K562 (cell line): Measurements from ENCODE around the gene NR2F2. TPM values are rescaled to one million over a fixed set of nuclear protein-coding genes. Genes with fewer than 3 reads are reported as not detected.
A peak's percentile ranks its signal among the peaks of the same experiment; 100 is the strongest.

Experiments used
- ATAC-seq: fragments of 200-7000 bp; cut with Tn5 transposase; 3 replicates; pipeline ENCODE4 v1.9.1; 2020; ENCODE audit warnings: moderate library complexity
- BruUV-seq: library from RNA; stranded (reverse); fragments of 400-500 nt; replicated peaks from 2 replicates; lab custom pipeline; 2021; lab: Mats Ljungman, UMichigan
- CTCF ChIA-PET: fragments of 300-600 bp; formaldehyde crosslinking; extraction: SDS; loops from one replicate; lab custom pipeline; 2021; ENCODE audit warnings: low intra/inter-chr PET ratio; lab: Yijun Ruan, JAX
- POLR2A ChIA-PET: fragments of 300-600, 350-650 bp; sonication (Branson Sonifier 250); formaldehyde crosslinking; extraction: SDS; loops from one replicate; lab custom pipeline; 2021; ENCODE audit warnings: antibody characterized with exemption, inconsistent platforms; lab: Yijun Ruan, JAX
- DNase-seq, 4 experiments: peaks; one replicate each; pipeline versions ENCODE4 v3.0.0 to v3.0.0-alpha.2; 2011 to 2018; ENCODE audit warnings: low spot score in 3 of 4, mixed read lengths in 3 of 4; ENCODE audit errors: extremely low read depth in 1 of 4
- FAIRE-seq: peaks from 2 replicates; lab custom pipeline; 2011; peaks lifted over from hg19 to GRCh38; lab: Jason Lieb, UNC
- H2AFZ ChIP-seq: 2 replicates; pipeline ENCODE4 v1.6.0; 2011; ENCODE audit warnings: low read depth, low read length, control low read depth, inconsistent platforms
- H3K27ac ChIP-seq: fragments of 200-600 bp; 3 replicates; pipeline ENCODE4 v1.8.0; 2011; ENCODE audit warnings: low read depth, mild to moderate bottlenecking, control low read depth, inconsistent platforms, low read length, moderate library complexity, mixed read lengths; ENCODE audit errors: extremely low read depth
- H3K27me3 ChIP-seq, 2 experiments: fragments of 300-600 bp in 1 of 2; 2 replicates in 1 of 2; 3 replicates in 1 of 2; pipeline versions ENCODE4 v1.6.0 to v1.8.0; 2011; ENCODE audit warnings: inconsistent platforms in 2 of 2, low read length in 2 of 2, mild to moderate bottlenecking in 1 of 2, mixed read lengths in 1 of 2, moderate library complexity in 1 of 2; ENCODE audit not compliant: control insufficient read depth in 2 of 2, insufficient read depth in 2 of 2
- H3K36me3 ChIP-seq: fragments of 300-600 bp; 3 replicates; pipeline ENCODE4 v1.8.0; 2011; ENCODE audit warnings: mild to moderate bottlenecking, low read length, inconsistent platforms; ENCODE audit not compliant: control insufficient read depth, insufficient read depth
- H3K4me1 ChIP-seq, 2 experiments: fragments of 200-600 bp in 1 of 2; replicated peaks in 1 of 2; 2 replicates in 1 of 2; 3 replicates in 1 of 2; pipeline versions ENCODE4 v1.5.1 to v1.8.0; 2011; ENCODE audit warnings: inconsistent platforms in 2 of 2, low read length in 2 of 2, mild to moderate bottlenecking in 1 of 2, mixed read lengths in 1 of 2, moderate library complexity in 1 of 2; ENCODE audit not compliant: control insufficient read depth in 2 of 2, insufficient read depth in 2 of 2
- H3K4me2 ChIP-seq: 2 replicates; pipeline ENCODE4 v1.6.1; 2011; ENCODE audit warnings: low read length, control low read depth, inconsistent platforms, mixed read lengths; ENCODE audit not compliant: insufficient read depth
- H3K4me3 ChIP-seq: fragments of 200-600 bp; sonication (generic), shearing (Covaris generic); 2 replicates; pipeline ENCODE4 v1.5.1; 2016; ENCODE audit warnings: control low read depth, inconsistent platforms
- H3K79me2 ChIP-seq: fragments of 200-600 bp; 3 replicates; pipeline ENCODE4 v1.8.0; 2011; ENCODE audit warnings: low read length, inconsistent platforms; ENCODE audit not compliant: control insufficient read depth, insufficient read depth
- H3K9ac ChIP-seq, 2 experiments: 2 replicates each; pipeline versions ENCODE4 v1.6.0 to v1.6.1; 2011; ENCODE audit warnings: low read depth in 2 of 2, low read length in 2 of 2, control low read depth in 1 of 2, inconsistent platforms in 1 of 2, mild to moderate bottlenecking in 1 of 2, mixed read lengths in 1 of 2; ENCODE audit not compliant: insufficient read depth in 1 of 2
- H3K9me1 ChIP-seq: one replicate; pipeline ENCODE4 v1.6.0; 2011; ENCODE audit warnings: inconsistent platforms, mild to moderate bottlenecking, low read length, moderate library complexity; ENCODE audit not compliant: control insufficient read depth, insufficient read depth
- H3K9me3 ChIP-seq: replicated peaks from 2 replicates; pipeline ENCODE4 v1.5.1; 2011; ENCODE audit warnings: low read depth, low read length, inconsistent platforms; ENCODE audit not compliant: control insufficient read depth, insufficient read depth
- H4K20me1 ChIP-seq: replicated peaks from 2 replicates; pipeline ENCODE4 v1.6.1; 2011; ENCODE audit warnings: low read length, inconsistent platforms, mixed read lengths; ENCODE audit not compliant: control insufficient read depth, insufficient read depth
- ARID4B ChIP-seq: sonication (generic); formaldehyde crosslinking; IDR thresholded peaks from 2 replicates; pipeline ENCODE4 v1.8.0; 2022; ENCODE audit warnings: mild to moderate bottlenecking, missing genetic modification reagents
- CREB3 ChIP-seq: fragments of 450-650 bp; conservative IDR thresholded peaks from 2 replicates; pipeline ENCODE4 v1.6.1; 2016; ENCODE audit warnings: missing genetic modification characterization, low read depth, mild to moderate bottlenecking, missing compliant biosample characterization, moderate library complexity
- MYBL2 ChIP-seq, 2 experiments: fragments of 450-650 bp in 1 of 2; sonication (generic) in 1 of 2; formaldehyde crosslinking in 1 of 2; IDR thresholded peaks; 2 replicates each; pipeline versions ENCODE4 v1.6.1 to v1.8.1; 2017 to 2022; ENCODE audit warnings: borderline replicate concordance in 1 of 2, inconsistent platforms in 1 of 2, low read depth in 1 of 2, mild to moderate bottlenecking in 1 of 2, missing genetic modification reagents in 1 of 2, moderate library complexity in 1 of 2
- RBBP5 ChIP-seq: fragments of 200-600 bp; sonication (generic); IDR thresholded peaks from 2 replicates; pipeline ENCODE4 v1.6.1; 2012; ENCODE audit warnings: borderline replicate concordance, mild to moderate bottlenecking, low read length, control low read depth, inconsistent platforms; ENCODE audit not compliant: insufficient read depth, poor library complexity, severe bottlenecking
- SIN3A ChIP-seq, 2 experiments: fragments of 150-350 bp in 1 of 2; IDR thresholded peaks; 2 replicates each; pipeline ENCODE4 v1.6.1; 2011 to 2016; ENCODE audit warnings: borderline replicate concordance in 2 of 2, low read depth in 2 of 2, low read length in 2 of 2, mild to moderate bottlenecking in 2 of 2, moderate library complexity in 2 of 2; ENCODE audit not compliant: control insufficient read depth in 1 of 2
- SIX5 ChIP-seq, 2 experiments: IDR thresholded peaks; 2 replicates each; pipeline ENCODE4 v1.6.1; 2011; ENCODE audit warnings: low read length in 2 of 2, borderline replicate concordance in 1 of 2, low read depth in 1 of 2, mild to moderate bottlenecking in 1 of 2, moderate library complexity in 1 of 2; ENCODE audit not compliant: insufficient read depth in 1 of 2
- SMARCB1 ChIP-seq: IDR thresholded peaks from 2 replicates; pipeline ENCODE4 v1.6.1; 2011; ENCODE audit warnings: improper control_type of control experiment, low read depth; ENCODE audit not compliant: insufficient read length
- ZNF23 ChIP-seq: fragments of 250-450 bp; sonication (Bioruptor Pico); IDR thresholded peaks from 2 replicates; pipeline ENCODE4 v1.4.0; 2020; ENCODE audit warnings: mild to moderate bottlenecking
- ZNF232 ChIP-seq: sonication (generic); formaldehyde crosslinking; IDR thresholded peaks from 2 replicates; pipeline ENCODE4 v1.8.0; 2022; ENCODE audit warnings: mild to moderate bottlenecking, missing genetic modification reagents
- ZNF583 ChIP-seq: fragments of 250-450 bp; sonication (Bioruptor Pico); IDR thresholded peaks from 2 replicates; pipeline ENCODE4 v1.4.0; 2020
- ZNF586 ChIP-seq: fragments of 450-650 bp; formaldehyde crosslinking; conservative IDR thresholded peaks from 2 replicates; pipeline ENCODE4 v1.4.0; 2020; ENCODE audit warnings: mild to moderate bottlenecking, moderate library complexity
- WGBS: fragments of 100-300 bp; shearing (Covaris generic); methylation state at CpG from one replicate; pipeline ENCODE4 v1.1.6; 2016; ENCODE audit warnings: low coverage, mixed read lengths; ENCODE audit not compliant: insufficient coverage; ENCODE audit errors: missing lambda C conversion rate; 5-methylcytosine and 5-hydroxymethylcytosine counted together
- in situ Hi-C: fragments of 300-500 bp; cut with MboI; formaldehyde crosslinking; loops from 4 replicates; pipeline ENCODE4 v1.15.0; 2018; ENCODE audit warnings: inconsistent platforms, mixed read lengths
- intact Hi-C: fragments of 100-400 bp; cut with micrococcal nuclease; formaldehyde crosslinking; loops from 2 replicates; pipeline ENCODE4 v1.14.2; 2022
- polyA plus RNA-seq, 8 experiments: library from polyadenylated mRNA; depleted of rRNA in 4 of 8; stranded (reverse) in 5 of 8; unstranded in 3 of 8; fragments of >200 nt; fragmentation: Nextera tagmentation in 2 of 8; fragmentation: Illumina TruSeq in 1 of 8; extraction: Ambion mirVana in 2 of 8; extraction: Trizol in 1 of 8; gene quantifications; 2 replicates each; pipeline versions ENCODE4 v1.2.1 to v1.2.3, GENCODE V29; 2011 to 2014; ENCODE audit warnings: inconsistent platforms in 1 of 8, missing spikeins in 1 of 8
- total RNA-seq, 7 experiments: library from RNA; depleted of rRNA in 6 of 7; stranded (reverse); fragments of >200 nt in 6 of 7; fragmentation: Illumina TruSeq in 2 of 7; extraction: Trizol in 2 of 7; gene quantifications; 2 replicates each; pipeline versions ENCODE4 v1.2.1 to v1.2.3, GENCODE V29; 2011 to 2021; ENCODE audit warnings: low replicate concordance in 1 of 7
- TF ChIP-seq, protein P1 (sequence below): sonication (generic); formaldehyde crosslinking; IDR thresholded peaks from 2 replicates; pipeline ENCODE4 v1.8.0; 2022; ENCODE audit warnings: mild to moderate bottlenecking, missing genetic modification reagents

The NR2F2 gene
- total and polyA plus RNA-seq, 9 of the 15 experiments (the other 6 are each of a cell fraction or from before 2014, with no cell fraction given) = 6.0 to 51.8 (median 11.1) TPM

- Histone ChIP-seq H3K4me1 (peaks cover 32 to 34% of the 10 kb centered on the region in 2 experiments), H2AFZ (no peak overlapping the region), H3K36me3 (peaks cover 52% of the 10 kb centered on the region), H3K4me3 (peak overlapping the region; percentile 71), H3K9me3 (no peaks in the 10 kb centered on the region), H3K27ac (peak overlapping the region; percentile 94), H4K20me1 (peaks cover 24% of the 10 kb centered on the region), H3K9ac (peak overlapping the region; percentile 88 to 97), H3K79me2 (peaks cover 92% of the 10 kb centered on the region), H3K9me1 (no peaks in the 10 kb centered on the region), H3K27me3 (no peaks in the 10 kb centered on the region), H3K4me2 (peak overlapping the region; percentile 92)
- ATAC-seq = no peak; the same call in 2 of the 3 replicates
- in situ Hi-C loops = loop anchor here (10.0 to 25.0 kb wide), 2 partner anchors 409 to 903 kb away; no protein-coding TSS in a partner anchor
- POLR2A ChIA-PET = interaction anchor here (0.6 to 3.7 kb wide), 7 partner anchors 9 to 777 kb away, joined by 3 to 13 read pairs (median 4); no protein-coding TSS in a partner anchor
- WGBS = 19% methylated on average over 35 of the region's 49 CpGs
- DNase-seq = peak in 1 of 4 experiments; percentile 26
- no peak for FAIRE-seq
- CTCF ChIA-PET = no interaction called here
- BruUV-seq = no TSS peak
- intact Hi-C loops = loop anchor here (5.0 to 10.0 kb wide), 3 partner anchors 151 to 1628 kb away; partner anchors contain the start of gene ARRDC4
- TF ChIP-seq SIN3A (IDR thresholded peaks at IDR 0.05; ENCODE audit: borderline replicate concordance in 2 of 2, control insufficient read depth in 1 of 2, low read depth in 2 of 2, low read length in 2 of 2) (0 out of 4 replicates have a peak, but pooled peaks of 1 of the 2 experiments have one; percentile 11), ZNF586 (no peak), MYBL2 (IDR thresholded peaks at IDR 0.05; ENCODE audit: low read depth) (no peak), MYBL2 (CRISPR knock-in tag; IDR thresholded peaks at IDR 0.05; ENCODE audit: borderline replicate concordance) (no peak), ZNF23 (CRISPR knock-in tag) (no peak), ZNF583 (CRISPR knock-in tag) (no peak), SIX5 (IDR thresholded peaks at IDR 0.05; ENCODE audit: borderline replicate concordance in 1 of 2, insufficient read depth in 1 of 2, low read depth in 1 of 2, low read length in 2 of 2) (no peak), ARID4B (peak; percentile 53; the same call in 1 of the 2 replicates), CREB3 (tag) (no peak), SMARCB1 (no peak), ZNF232 (no peak), RBBP5 (peak; percentile 92)
- TF ChIP-seq, protein P1, sequence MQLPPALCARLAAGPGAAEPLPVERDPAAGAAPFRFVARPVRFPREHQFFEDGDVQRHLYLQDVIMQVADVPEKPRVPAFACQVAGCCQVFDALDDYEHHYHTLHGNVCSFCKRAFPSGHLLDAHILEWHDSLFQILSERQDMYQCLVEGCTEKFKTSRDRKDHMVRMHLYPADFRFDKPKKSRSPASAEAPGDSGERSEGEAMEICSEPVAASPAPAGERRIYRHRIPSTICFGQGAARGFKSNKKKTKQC (CRISPR knock-in tag) = no peak
Observed at GRCh38 chr15:96334017-96334704, 3.7 kb downstream of the NR2F2 start.
